HG03520 (cell line): ENCODE data around the gene MAN1B1.
"Not testable (repeated sequence)": the region's sequence is repeated elsewhere in the genome, so short reads cannot be mapped to it uniquely, and the experiment has no call there.

Source experiments
- ATAC-seq: cut with Tn5 transposase; IDR thresholded peaks from one replicate; pipeline ENCODE4 v1.9.1; 2021; ENCODE audit warnings: mild to moderate bottlenecking, moderate library complexity; ENCODE audit not compliant: unreplicated experiment

MAN1B1 gene

DNA sequence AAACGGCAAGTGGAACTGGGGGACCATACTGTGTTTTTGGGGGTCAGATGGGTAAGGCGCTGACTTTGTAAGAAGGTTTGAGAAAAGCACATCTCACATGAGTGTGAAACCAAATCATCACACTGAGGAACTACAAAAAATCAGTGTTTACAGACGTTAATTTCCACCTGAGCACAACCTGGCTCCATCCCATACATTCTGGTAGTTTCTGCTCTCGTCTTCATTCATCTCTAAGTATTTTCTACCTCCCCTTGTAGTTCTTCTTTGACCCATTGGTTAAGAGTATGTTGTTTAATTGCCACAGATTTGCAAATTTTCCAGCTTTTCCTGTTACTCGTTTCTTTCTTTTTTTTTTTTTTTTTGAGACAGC, 36.7 kb downstream of the MAN1B1 start:
- ATAC-seq = no peak

DNA sequence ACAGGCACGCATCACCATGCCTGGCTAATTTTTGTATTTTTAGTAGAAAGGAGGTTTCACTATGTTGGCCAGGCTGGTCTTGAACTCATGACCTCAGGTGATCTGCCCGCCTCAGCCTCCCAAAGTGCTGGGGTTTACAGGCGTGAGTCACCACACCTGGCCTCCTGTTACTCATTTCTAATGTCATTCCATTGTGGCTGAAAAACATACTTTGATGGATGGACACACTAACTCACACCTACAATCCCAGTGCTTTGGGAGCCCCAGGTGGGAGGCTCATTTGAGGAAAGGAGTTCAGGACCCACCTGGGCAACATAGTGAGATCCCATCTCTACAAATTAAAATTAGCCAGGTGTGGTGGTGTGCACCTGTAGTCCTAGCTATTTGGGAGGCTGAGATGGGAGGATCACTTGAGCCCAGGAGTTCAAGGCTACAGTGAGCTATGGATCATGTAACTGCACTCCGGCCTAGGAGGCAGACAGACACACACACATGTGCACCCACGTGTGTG, 37.2 kb downstream of the MAN1B1 start:
- ATAC-seq = not testable (repeated sequence)

DNA sequence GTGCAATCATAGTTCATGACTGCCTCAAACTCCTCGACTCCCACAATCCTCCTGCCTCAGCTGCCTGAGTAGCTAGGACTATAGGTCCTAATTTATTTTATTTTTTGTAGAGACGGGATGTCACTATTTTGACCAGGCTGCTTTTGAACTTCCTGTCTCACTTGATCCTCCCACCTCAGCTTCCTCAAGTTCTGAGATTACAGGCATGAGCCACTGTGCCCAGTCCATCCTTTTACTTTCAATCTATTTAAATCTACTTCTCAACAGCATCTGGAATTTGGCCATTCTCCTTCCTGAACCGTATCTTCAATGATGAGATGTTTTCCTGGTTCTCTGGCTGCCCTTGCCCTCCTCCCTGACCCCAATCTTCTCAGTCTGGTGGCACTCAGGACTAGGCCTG, 40.0 kb downstream of the MAN1B1 start:
- no peak for ATAC-seq

GRCh38 chr9:137127301-137128157, 40.7 kb downstream of the MAN1B1 start:
- no peak for ATAC-seq

GRCh38 chr9:137128158-137128861, 41.5 kb downstream of the MAN1B1 start:
- ATAC-seq = no peak

- no peak for ATAC-seq
These were observed 42.2 kb downstream of the MAN1B1 start for GRCh38 chr9:137128862-137129455.

GRCh38 chr9:137129456-137130175, 42.8 kb downstream of the MAN1B1 start:
- ATAC-seq = peak; percentile 81

GRCh38 chr9:137130176-137130755, 43.5 kb downstream of the MAN1B1 start:
- peak; percentile 22 for ATAC-seq

DNA sequence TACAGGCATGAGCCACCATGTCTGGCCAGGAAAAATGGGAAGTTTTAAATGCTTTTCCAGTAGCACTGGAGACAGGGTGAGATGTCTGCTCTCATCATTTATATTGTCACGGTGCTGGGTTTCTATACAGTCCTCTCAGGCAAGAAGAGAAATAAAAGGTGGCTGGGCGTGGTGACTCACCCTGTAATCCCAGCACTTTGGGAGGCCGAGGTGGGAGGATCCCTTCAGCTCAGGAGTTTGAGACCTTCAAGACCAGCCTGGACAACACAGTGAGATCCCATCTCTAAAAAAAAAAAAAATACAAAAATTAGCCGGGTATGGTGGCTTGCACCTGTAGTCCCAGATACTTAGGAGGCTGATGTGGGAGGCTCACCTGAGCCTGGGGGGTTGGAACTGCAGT, 47.4 kb downstream of the MAN1B1 start:
- ATAC-seq = no peak

- ATAC-seq = not testable (repeated sequence)
These were observed 48.4 kb downstream of the MAN1B1 start for GRCh38 chr9:137135154-137135553.

GRCh38 chr9:137136261-137136880, 49.6 kb downstream of the MAN1B1 start:
- no peak for ATAC-seq

DNA sequence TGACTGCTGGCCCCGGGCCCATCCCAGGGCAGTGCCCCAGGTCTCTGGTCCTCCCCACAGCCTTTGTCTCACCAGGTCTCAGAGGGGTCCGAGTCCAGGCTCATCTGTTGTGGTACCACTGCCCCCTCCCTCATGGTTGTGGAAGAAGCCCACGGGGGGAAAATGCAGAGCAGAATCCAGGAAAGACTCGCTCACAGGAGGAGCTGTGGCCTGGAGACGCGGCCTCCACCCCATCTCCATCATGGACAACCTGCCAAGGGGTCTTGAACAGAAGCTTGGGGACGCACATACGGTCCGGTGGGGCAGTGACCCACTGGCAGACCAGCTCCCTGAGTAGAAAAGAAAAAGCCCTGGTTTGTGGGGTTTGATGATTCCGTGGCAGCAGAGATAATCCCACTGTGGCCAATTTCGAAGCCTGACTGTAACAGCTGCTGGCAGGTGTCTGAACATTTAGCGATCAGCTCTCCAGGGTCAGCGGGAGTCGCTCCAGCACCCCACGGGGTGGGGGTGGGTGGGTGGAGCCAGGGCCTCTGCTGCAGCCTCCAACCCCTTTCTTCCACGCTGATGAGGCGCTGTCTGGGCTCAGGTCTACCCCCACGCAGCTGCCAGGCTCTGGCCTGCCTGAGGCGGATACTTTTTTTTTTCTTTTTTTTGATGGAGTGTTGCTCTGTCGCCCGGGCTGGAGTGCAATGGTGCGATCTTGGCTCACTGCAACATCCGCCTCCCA, 50.3 kb downstream of the MAN1B1 start:
- ATAC-seq = no peak

- ATAC-seq = no peak
These were observed 51.4 kb downstream of the MAN1B1 start for GRCh38 chr9:137138058-137138721.

- ATAC-seq = no peak
These were observed 52.1 kb downstream of the MAN1B1 start, which contains the start of gene GRIN1 for GRCh38 chr9:137138722-137139467. Gene GRIN1, plus strand, starts transcription at chr9:137139154. Its CDS starts 333 bp downstream, at chr9:137139487.

- ATAC-seq = no peak
These were observed 52.8 kb downstream of the MAN1B1 start for GRCh38 chr9:137139468-137140150.

GRCh38 chr9:137140151-137141012, 53.6 kb downstream of the MAN1B1 start:
- ATAC-seq = no peak
